ENCODE data around the gene NFKBIE.

DNA sequence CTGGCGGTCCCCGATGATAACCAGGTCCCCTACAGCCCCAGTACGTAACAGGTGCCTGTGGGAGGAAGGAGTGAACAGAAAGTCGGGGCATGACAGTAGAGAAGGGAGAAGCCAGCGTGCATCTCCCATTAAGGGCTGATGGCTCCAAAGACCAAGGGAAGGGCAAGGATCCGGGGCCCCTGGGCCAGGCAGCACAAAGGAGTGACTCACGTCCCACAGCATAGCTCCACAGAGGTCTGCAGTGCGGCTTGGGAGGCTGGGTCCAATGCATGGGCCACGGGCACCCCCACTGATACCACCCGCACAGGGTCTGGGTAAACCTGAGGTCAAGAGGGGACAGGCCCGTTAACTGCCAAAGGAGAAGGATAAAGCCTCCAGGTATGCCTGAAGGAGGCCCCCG, 37.5 kb upstream of the NFKBIE start:
- TF ChIP-seq, protein P1, sequence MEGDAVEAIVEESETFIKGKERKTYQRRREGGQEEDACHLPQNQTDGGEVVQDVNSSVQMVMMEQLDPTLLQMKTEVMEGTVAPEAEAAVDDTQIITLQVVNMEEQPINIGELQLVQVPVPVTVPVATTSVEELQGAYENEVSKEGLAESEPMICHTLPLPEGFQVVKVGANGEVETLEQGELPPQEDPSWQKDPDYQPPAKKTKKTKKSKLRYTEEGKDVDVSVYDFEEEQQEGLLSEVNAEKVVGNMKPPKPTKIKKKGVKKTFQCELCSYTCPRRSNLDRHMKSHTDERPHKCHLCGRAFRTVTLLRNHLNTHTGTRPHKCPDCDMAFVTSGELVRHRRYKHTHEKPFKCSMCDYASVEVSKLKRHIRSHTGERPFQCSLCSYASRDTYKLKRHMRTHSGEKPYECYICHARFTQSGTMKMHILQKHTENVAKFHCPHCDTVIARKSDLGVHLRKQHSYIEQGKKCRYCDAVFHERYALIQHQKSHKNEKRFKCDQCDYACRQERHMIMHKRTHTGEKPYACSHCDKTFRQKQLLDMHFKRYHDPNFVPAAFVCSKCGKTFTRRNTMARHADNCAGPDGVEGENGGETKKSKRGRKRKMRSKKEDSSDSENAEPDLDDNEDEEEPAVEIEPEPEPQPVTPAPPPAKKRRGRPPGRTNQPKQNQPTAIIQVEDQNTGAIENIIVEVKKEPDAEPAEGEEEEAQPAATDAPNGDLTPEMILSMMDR (optimal IDR thresholded peaks at IDR 0.05 in 1 of 3, IDR thresholded peaks at IDR 0.05 in 1 of 3, conservative IDR thresholded peaks at IDR 0.05 in 1 of 3; ENCODE audit: extremely low read depth in 1 of 3, insufficient read depth in 2 of 3, low read length in 3 of 3): no peak
- no peak for TF ChIP-seq EZH2 (IDR thresholded peaks at IDR 0.05; ENCODE audit: low read length)
